GM21576 (cell line): ENCODE measurements around the gene ATP2C2.
"Not testable (repeated sequence)": the region's sequence is repeated elsewhere in the genome, so short reads cannot be mapped to it uniquely, and the experiment has no call there.

Source experiments
- ATAC-seq: cut with Tn5 transposase; IDR thresholded peaks from one replicate; pipeline ENCODE4 v1.9.1; 2021; ENCODE audit warnings: mild to moderate bottlenecking, moderate library complexity; ENCODE audit not compliant: unreplicated experiment

ATP2C2 gene

DNA sequence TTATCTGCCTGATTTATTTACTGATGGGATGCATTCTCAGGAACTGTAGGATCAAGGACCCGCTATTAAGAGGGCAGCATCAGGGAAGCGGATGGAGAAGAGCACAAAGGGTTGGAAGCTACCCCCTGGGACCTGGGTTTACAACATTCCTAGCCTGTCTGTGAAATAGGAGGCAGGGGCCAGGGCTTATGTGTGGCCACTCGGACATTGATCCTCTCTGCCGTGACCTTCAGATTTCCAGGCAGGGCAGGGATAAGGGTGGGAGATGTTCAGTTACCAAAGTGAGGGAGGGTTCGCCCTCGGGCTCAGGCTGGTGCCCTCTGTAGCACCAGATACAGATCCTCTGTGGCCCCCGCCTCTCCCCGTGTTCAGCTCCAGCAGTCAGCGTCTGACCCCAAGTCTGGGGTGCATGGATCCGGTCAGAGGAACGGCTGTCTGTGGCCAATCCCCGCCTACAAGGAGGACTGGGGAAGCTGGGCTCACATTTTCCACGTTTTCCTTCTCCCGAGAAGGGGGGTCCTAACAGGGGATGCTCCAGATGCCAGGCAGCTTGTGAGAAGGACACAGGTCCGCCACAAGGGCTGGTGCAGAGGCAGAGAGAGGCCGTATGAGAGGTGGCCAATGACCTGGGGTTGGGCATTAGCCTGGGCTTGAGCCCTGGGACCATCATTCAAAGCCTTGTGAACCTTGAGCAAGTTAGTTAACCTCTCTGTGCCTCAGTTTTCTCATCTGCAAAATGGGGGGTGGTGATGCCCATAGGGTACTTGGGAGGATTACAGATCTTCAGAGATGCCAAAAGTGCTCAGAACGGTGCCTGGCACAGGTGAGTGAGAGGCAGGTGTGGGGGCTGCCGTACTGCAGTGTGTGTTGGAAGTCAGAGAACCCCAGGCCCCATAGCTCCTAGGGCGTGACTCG, 48.3 kb downstream of the ATP2C2 start:
- ATAC-seq: no peak

DNA sequence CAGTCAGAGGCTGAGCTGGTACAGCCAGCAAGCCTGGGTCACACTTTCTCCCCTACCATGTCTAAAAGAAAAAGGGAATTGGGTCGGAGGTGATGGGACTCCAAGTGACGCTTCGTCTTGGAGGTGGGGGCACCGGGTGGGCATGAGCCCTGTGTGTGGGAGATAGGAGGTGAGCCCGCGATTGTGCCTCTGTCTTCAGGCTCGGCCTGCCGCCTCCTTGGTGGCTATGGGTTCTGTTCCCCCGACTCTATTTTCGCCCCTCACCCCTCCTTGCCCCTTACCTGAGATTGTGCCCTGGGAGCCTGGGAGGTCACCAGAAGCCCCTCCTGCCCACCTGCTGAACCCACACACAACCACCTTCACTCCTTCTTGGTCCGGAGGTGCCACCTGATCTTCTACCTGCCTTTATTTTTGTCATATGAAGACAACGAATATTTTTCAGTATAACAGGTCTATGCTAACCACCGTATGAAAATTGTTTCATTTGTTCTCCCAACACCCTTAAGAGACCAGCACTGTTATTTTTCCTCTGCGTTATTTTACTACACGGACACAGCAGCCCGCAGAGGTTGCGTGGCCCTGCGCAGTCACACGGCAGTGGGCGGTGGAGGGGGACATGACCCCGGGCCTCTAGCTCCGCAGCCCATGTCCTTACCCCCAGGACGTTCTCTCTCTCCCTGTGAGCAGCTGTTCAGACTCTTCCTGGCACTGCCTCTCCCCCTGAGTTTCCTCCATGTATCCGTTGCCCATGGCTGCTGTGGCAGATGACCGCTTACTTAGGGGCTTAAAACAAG, 49.9 kb downstream of the ATP2C2 start:
- ATAC-seq: no peak

DNA sequence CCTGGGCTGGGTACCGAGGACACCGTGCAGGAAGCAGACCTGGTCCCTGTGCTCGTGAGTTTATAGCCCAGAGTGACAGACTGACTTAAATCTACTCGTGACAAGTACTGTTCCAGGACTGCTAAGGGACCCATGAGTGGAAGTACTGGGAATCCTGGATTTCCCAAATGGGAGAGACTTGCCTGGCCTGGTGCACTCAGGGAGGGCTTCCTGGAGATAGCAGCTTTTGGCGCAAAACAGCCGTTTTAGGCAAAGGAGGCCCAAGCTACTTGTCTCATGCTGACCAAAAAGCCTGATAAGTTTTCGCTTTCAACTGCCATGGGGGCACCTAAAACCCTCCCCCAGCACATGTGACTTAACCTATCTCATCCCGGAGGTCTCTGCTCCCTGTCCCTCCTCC, 51.4 kb downstream of the ATP2C2 start:
- no peak for ATAC-seq

DNA sequence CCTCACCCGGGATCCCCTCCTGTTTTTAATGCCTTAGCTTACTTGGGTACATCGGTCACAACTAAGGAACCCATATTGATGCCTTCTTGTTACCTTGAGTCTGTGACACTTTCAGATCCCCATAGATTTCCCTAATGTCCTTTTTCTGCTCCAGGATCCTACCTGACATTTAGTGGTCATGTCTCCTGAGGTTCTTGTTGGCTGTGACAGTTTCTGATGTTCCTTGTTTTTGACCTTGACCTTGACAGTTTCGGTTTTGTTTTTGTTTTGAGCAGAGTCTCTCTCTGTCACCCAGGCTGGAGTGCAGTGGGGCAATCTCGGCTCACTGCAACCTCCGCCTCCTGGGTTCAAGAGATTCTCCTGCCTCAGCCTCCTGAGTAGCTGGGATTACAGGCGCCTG, 52.2 kb downstream of the ATP2C2 start:
- not testable (repeated sequence) for ATAC-seq

DNA sequence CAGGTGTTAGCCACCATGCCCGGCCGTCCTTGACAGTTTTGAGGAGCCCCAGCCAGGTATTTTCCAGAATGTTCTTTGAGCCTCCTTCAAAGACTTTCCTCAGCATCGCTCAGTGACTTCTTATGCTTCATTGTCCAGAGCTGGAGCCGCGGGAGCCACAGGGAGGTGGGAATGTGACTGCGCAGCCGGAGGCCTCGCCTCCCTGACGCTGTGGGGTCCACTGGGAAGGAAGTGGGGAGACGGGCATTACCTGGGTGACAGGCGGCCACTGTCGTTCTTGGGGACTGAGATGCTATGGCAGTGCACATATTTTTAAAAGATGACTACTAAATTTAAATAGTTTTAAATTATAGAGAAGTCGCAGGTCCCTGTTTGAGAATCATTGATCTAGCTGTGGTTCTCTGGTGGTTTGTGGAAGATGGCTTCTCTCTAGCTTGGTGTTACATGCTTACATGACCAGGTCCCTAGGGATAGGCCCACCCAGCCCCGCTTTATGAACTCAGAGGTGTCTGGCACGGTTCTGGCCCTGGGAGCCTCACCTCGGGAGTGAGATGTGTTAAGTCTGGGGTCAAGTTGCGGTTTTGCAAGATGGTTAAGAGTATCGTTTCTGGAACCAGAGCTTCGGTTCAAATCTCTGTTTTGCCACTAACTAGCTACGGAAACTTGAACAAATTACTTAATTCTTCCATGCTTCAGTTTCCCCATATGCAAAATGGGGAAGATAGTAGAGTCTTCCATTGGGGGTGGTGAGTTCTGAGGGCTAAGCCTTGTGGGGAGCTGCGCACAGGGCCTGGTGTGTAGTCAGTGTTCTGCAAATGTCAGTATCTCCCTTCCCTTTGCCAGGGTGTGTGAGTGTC, 53.0 kb downstream of the ATP2C2 start:
- no peak for ATAC-seq

DNA sequence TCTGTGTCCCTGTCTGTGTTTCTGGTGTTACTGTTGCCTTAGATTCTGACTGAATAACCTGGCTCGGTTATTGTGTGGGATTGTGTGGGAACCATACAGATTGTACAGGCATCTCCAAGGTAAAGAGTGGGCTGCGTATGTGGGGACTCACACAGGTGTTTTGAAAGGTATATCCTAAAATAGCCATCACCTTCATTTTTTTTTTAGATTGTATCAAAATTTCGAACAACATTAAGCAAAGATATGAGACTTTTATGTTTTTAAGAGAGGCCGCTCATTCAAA, 53.5 kb downstream of the ATP2C2 start:
- ATAC-seq: no peak

DNA sequence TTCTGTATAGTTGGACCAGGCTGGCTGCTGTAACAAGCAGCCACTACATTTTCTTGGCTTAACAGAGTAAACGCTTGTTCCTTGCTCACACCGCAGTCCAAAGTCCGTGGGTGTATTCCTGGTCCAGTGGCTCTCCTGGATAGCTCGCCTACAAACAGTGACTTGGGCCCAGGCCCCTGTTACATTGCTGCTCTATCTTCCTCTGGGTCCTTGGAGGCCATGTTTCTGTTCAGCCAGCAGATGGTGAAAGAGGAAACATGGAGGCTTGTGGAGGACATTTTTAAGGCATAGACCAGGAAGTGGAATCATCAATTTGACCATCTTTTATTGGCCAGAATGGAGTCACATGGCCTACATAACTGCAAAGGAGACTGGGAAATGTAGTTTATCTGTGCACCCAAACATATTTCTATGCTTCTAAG, 55.1 kb downstream of the ATP2C2 start:
- no peak for ATAC-seq

DNA sequence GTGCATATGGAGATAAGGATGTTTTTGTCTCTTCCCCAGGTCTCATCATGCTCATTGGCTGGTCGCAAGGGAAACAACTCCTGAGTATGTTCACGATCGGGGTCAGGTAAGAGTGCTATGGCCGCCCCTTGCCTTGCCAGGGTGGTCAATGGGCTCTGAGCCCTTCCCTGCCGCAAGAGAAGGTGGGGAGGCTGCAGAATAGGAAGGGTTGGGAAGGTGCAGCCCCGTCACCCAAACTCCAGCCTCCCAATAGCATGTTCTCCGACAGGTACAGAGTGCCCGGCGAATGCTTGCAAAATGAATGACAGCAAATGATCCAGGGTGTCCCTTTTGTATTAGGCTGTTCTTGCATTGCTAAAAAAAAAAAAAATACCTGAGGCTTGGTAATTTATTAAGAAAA, 57.4 kb downstream of the ATP2C2 start:
- ATAC-seq: no peak

DNA sequence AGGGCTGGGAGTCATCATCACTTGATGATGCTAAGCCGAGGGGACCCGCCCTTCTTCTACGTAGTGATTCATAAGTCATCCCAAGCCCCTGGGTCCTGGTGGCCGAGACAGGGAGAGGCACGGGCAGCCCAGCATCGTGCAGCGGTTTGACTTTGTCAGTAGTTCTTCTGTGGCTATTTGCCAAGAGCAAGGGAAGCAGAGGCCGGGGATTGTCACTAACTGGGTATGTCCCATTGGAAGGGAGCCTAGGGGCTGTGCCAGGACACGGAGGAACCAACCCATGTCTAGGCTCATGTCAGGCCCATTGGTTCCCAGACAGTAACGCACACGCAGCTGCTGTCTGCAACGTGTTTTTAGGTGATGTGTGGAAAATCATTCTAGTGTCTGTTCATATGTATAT, 58.5 kb downstream of the ATP2C2 start:
- ATAC-seq: no peak

DNA sequence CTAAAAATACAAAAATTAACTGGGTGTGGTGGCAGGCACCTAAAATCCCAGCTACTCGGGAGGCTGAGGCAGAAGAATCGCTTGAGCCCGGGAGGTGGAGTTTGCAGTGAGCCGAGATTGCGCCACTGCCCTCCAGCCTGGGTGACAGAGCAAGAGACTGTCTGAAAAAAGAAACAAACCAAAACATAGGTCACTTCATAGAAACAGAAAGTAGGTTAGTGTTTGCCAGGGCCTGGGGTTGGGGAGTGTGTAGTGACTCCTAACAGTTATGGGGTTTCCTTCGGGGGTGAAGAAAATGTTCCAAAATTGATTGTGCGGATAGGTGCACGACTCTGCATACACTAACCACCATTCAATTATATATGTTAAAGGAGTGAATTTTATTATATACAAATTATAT, 59.2 kb downstream of the ATP2C2 start:
- no peak for ATAC-seq

DNA sequence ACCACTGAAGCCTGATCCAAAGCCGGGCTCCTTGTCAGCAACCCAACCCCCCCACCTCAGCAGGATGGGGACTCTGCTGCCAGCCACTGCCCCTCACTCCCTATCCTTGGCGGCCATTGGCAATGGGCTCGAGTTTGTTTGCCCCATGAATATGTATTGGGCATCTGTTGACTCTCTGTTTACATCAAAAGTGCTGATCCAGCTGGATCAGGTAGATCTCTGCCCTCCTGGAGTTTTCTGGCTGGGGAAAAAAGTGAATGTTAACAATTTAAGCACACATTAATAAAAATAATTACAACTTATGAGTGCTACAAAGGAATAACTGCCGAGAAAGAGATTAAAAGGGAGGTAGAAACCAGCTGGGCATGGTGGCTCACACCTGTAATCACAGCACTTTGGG, 62.5 kb downstream of the ATP2C2 start:
- no peak for ATAC-seq

DNA sequence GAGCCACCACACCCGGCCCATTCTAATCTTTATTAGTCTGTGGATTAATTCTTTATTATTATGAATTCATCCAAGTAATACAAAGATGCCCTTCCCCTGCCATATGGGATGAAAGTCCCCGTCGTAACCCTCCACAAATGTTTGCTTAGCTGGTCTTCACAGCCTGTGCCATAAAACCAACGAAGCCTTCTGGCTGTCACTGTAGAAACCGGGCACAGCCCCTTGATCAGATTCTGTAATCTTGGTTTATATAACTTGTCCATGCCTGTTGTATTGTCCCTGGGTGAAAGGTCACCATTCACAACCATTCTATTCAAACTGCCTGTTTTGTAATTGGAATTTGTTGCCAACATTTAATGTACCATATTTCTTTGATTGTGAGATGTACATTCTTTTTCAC, 66.5 kb downstream of the ATP2C2 start:
- no peak for ATAC-seq

DNA sequence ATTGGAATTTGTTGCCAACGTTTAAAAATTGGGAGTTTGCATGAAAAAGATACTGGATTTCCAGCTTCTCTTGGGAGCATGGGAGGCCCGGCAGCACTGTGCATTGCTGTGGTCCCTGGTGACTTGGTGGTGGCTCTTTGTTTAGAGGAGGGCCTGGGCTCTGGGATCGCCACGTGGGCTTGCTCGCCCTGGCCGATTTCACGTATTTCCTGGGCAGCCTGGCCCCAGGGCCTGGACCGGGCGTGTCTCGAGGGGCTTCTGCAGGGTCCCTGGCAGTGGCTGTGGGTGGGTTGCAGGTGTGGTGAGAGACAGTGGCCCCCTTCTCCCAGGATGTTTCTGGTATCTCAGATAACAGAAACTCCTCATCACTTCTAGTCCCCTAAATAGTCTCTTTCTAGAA, 67.9 kb downstream of the ATP2C2 start:
- ATAC-seq: no peak

DNA sequence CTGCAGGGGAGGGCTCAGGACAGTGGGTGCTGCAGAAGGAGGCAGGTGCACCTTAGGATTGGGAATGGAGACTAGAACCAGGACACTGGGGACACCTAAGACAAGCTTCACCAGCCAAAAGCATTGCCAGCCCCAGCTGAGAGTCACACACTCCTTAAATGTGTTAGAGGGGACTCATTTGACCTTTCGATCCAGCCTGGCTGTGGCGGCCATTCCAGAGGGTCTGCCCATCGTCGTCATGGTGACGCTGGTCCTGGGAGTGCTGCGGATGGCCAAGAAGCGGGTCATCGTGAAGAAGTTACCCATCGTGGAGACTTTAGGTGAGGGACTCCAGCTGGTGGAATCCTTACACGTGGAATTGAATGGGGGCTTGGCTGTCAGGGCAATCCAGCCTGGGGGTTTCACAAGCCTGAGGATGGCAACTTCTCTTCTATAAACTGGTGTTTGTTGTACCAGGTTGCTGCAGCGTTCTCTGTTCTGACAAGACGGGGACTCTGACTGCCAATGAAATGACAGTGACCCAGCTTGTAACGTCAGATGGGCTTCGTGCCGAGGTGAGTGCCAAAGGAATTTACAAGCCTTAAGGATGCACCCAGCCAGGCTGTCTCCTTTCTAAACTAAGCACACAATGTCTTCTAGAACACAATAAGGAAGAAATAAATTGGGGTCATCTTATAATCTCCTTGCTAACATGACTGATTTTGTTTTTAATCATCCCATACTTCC, 70.8 kb downstream of the ATP2C2 start:
- ATAC-seq: no peak

DNA sequence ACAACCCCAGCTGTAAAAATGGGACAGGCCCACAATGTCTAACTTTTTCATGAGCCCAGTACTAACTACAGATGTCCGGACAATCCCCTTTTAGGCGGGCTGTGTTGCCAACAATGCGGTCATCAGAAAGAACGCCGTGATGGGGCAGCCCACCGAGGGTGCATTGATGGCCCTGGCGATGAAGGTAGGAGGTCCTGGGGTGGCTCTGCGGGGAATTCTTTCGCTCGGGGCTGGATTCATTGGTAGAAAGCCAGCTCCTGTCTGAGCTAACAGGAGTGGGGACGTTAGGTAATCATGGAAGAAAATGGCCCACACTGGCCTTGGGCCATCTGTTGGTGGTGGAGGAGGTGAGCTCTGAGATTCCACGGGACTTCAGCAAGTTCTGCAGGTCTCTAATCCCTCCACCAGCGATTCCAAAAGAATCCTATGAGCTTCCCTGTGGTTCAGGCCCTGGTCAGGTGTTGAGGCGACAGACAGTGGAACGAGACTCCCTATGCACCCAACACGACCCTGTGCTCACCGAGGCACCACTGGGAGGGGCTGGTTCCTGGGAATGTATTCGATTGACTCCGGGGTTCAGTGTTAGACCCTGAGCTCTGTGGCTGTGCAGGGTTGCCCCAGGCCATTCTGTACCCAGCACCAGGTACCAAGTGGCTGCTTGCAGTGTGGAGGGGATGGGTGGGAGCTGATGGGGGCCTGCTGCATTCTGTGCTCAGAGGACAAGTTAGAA, 74.2 kb downstream of the ATP2C2 start:
- no peak for ATAC-seq

DNA sequence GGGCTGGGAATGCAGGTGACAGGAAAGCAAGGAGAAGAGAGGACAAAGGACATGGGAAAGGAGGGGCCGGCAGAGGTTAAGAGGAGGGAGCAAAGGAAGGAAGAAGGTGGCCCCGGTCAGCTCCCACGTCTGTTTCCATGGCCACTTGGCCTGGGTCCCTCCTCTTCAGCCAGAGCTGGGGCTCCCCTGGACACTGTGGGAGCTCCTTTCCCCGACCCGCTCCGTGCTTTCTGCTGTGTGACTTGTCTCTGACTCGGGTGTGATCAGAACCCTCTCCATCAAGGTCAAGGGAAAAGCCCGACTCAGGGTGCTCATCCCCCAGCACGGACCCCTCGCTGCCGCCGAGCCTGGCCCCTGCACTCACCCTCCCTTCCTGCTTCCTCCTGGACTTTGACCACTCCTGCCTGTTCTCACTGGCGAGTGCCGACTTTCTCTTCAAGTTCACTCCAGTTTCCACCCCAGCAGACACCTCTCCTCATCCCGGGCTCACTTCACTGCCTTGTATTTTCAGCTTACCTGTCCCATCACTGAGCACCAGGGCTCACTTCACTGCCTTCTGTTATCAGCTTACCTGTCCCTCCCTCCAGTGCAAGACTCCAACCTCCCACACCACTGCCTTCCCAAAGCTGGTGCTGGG, 74.9 kb downstream of the ATP2C2 start:
- no peak for ATAC-seq

DNA sequence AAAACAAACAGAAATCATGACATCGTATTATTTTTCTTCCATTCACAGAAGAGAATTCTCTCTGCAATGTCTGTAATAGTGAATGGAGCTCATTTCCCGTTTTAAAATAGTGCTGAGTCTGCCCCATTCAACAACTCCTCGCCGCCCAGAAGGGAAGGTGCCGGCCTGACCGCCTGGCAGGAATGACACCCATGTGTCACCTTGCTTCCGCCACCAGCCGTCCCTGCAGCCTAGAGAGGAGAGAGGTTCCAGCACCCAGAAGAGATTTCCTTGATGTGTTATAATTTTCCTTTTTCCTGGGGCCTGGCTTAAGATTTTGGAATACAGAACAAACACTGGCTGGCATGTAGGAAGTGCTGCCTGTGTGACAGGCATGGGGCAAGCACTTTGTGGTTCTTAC, 76.1 kb downstream of the ATP2C2 start:
- no peak for ATAC-seq

DNA sequence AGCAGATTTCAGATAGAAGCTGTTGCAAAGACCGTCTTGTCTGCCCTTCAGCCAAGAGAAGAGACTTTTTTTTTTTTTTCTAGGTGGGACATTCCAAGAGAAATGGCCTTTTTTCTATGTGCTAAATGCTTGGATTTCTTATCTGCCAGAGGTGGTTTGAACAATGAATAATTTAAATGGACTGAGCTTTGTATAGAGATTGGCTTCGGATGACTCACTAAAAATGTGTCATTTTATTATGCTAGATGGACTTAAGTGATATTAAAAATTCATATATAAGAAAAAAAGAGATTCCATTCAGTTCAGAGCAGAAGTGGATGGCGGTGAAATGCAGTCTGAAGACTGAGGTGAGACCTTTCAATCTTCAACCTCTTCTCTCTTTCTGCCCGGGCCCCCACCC, 77.7 kb downstream of the ATP2C2 start:
- no peak for ATAC-seq

DNA sequence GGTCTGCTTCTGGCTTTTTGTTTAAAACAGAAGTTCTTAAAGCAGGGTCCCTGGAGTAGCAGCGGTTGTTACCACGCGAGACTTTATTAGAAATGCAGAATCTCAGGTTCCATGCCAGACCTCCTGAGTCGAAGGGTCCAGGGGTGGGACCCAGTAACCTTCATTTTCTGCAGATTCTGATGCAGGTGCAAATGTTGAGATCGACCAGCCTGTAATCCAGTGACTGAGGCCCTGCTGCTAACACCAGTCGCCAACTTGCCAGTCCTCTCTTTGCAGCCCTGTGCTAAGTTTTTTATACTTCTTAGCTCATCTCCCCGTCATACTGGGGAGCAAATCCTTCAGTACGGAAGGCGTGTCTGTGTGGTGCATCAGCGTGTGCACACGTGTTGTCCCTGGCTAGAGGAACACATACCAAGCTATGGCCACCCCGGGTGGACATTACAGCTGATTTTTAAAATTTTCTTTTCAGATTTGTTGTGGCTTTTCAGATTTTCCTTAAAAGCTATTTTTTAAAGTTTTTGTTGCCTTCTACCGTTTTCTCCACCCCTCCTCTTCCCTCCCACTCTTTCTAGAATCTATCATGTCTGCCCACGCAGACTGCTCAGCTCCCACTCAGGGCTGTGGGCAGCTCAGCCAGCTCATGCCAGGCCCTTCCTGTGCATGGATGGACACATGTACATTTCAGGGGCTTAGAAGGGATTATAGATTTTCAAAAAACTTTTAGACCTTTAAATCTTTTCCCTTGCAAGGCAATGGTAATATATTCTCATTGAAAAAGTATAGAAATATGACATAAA, 78.5 kb downstream of the ATP2C2 start:
- ATAC-seq: no peak
